HEK293T (cell line): ENCODE measurements around the gene BABAM1.

ENCODE experiments used
- CTCF ChIA-PET: fragments of 350-600 bp; formaldehyde crosslinking; extraction: SDS; loops from one replicate; lab custom pipeline; 2021; ENCODE audit warnings: antibody characterized with exemption, inconsistent platforms; lab: Yijun Ruan, JAX
- POLR2A ChIA-PET: fragments of 350-600 bp; formaldehyde crosslinking; extraction: SDS; loops from one replicate; lab custom pipeline; 2020; ENCODE audit warnings: antibody characterized with exemption, inconsistent platforms; lab: Yijun Ruan, JAX
- DNase-seq: peaks from one replicate; pipeline ENCODE4 v3.0.0; 2012; ENCODE audit warnings: mixed read lengths; ENCODE audit errors: extremely low spot score
- ARNT ChIP-seq: fragments of 450-650 bp; IDR thresholded peaks from 2 replicates; pipeline ENCODE4 v1.6.1; 2017; ENCODE audit warnings: mild to moderate bottlenecking
- BHLHE40 ChIP-seq: fragments of 450-650 bp; IDR thresholded peaks from 2 replicates; pipeline ENCODE4 v1.6.1; 2016; ENCODE audit warnings: mild to moderate bottlenecking, moderate library complexity, borderline replicate concordance
- CTBP1 ChIP-seq: fragments of 450-650 bp; IDR thresholded peaks from 2 replicates; pipeline ENCODE4 v1.6.1; 2016; ENCODE audit warnings: borderline replicate concordance
- ELF4 ChIP-seq: fragments of 450-650 bp; IDR thresholded peaks from 2 replicates; pipeline ENCODE4 v1.6.1; 2017; ENCODE audit warnings: antibody characterized with exemption
- FOXA1 ChIP-seq: fragments of 450-650 bp; IDR thresholded peaks from 2 replicates; pipeline ENCODE4 v1.6.1; 2016; ENCODE audit warnings: mild to moderate bottlenecking
- FOXK2 ChIP-seq: fragments of 450-650 bp; IDR thresholded peaks from 2 replicates; pipeline ENCODE4 v1.6.1; 2016; ENCODE audit warnings: mild to moderate bottlenecking
- FOXM1 ChIP-seq: fragments of 450-650 bp; IDR thresholded peaks from 2 replicates; pipeline ENCODE4 v1.6.1; 2017; ENCODE audit warnings: mild to moderate bottlenecking, borderline replicate concordance
- HDGF ChIP-seq: fragments of 450-650 bp; IDR thresholded peaks from 2 replicates; pipeline ENCODE4 v1.6.1; 2017; ENCODE audit warnings: antibody characterized with exemption, borderline replicate concordance
- L3MBTL2 ChIP-seq: fragments of 450-650 bp; conservative IDR thresholded peaks from 2 replicates; pipeline ENCODE4 v1.6.1; 2016; ENCODE audit warnings: mild to moderate bottlenecking
- LEF1 ChIP-seq: fragments of 450-650 bp; IDR thresholded peaks from 2 replicates; pipeline ENCODE4 v1.6.1; 2017; ENCODE audit warnings: mild to moderate bottlenecking, borderline replicate concordance
- NFRKB ChIP-seq: fragments of 450-650 bp; IDR thresholded peaks from 2 replicates; pipeline ENCODE4 v1.6.1; 2016; ENCODE audit warnings: mild to moderate bottlenecking, moderate library complexity
- SP1 ChIP-seq: fragments of 450-650 bp; IDR thresholded peaks from 2 replicates; pipeline ENCODE4 v1.6.1; 2017
- SUZ12 ChIP-seq: fragments of 450-650 bp; IDR thresholded peaks from 2 replicates; pipeline ENCODE4 v1.6.1; 2016; ENCODE audit warnings: mild to moderate bottlenecking
- TARDBP ChIP-seq: fragments of 450-650 bp; IDR thresholded peaks from 2 replicates; pipeline ENCODE4 v1.6.1; 2016
- ZNF384 ChIP-seq: fragments of 450-650 bp; IDR thresholded peaks from 2 replicates; pipeline ENCODE4 v1.6.1; 2016
- TF ChIP-seq, protein P1 (sequence below): fragments of 450-650 bp; IDR thresholded peaks from 2 replicates; pipeline ENCODE4 v1.6.1; 2016

The BABAM1 gene

DNA sequence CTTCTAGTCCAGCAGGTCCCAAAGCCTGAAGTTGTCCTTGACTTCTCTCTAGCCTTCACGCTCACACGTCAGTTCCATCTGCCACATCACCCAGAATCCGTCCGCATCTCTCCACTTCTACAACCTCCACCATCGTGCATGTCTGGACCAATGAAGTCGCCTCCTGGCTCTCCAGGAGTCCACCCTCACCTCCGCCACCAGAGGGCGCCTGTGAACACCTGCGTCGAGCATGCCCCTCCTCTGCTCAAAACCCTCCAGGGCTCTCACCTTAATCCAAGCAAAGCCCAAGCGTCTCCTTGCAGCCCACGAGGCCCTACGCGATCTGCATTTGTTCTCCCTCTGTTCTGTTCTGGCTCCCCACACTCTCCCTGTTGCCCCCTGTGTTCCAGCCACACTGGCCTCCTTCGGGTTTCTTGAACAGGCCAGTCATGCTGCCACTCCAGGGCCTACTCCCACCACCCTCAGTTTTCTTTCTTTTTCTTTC, 6.4 kb upstream of the BABAM1 start:
- TF ChIP-seq, protein P1, sequence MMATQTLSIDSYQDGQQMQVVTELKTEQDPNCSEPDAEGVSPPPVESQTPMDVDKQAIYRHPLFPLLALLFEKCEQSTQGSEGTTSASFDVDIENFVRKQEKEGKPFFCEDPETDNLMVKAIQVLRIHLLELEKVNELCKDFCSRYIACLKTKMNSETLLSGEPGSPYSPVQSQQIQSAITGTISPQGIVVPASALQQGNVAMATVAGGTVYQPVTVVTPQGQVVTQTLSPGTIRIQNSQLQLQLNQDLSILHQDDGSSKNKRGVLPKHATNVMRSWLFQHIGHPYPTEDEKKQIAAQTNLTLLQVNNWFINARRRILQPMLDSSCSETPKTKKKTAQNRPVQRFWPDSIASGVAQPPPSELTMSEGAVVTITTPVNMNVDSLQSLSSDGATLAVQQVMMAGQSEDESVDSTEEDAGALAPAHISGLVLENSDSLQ: no peak
- peak; percentile 57 for TF ChIP-seq L3MBTL2
- CTCF ChIA-PET: interaction anchor here (0.6 to 1.4 kb wide), 11 partner anchors 8 to 125 kb away, joined by 3 to 6 read pairs (median 4); partner anchors contain the start of gene ANO8
- POLR2A ChIA-PET: interaction anchor here (1.5 to 1.6 kb wide), 2 partner anchors 25 to 46 kb away, joined by 3 to 4 read pairs; partner anchors contain the start of gene USE1
- DNase-seq: peak; percentile 91

DNA sequence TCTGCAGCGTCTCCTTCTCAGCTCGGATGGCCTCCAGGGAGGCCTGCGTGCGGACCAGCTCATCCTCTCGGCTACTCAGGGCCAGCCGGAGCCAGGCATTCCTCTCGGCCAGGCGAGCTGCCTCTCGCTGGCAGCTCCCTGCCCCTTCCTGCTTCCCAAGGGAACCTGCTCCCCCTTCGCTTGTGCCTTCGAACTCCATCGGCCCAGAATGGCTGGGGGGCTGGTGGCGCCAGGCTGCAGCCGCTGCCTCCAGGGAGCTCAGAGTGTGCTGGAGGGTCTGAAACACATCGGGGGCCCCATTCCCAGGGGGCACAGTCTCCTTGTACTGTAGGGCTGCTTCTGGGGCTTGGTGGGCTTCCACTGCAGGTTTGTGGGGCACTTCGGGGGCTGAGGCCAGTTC, 4.7 kb upstream of the BABAM1 start:
- POLR2A ChIA-PET: no interaction called here
- no peak for DNase-seq
- CTCF ChIA-PET: interaction anchor here (0.6 kb wide), 1 partner anchor 19 kb away, joined by 3 read pairs; no protein-coding TSS in a partner anchor
- TF ChIP-seq SP1 (no peak), SUZ12 (no peak), TARDBP (no peak), NFRKB (no peak), HDGF (no peak), ARNT (no peak), ZNF384 (no peak), FOXM1 (no peak), CTBP1 (no peak), L3MBTL2 (no peak), FOXK2 (no peak)

DNA sequence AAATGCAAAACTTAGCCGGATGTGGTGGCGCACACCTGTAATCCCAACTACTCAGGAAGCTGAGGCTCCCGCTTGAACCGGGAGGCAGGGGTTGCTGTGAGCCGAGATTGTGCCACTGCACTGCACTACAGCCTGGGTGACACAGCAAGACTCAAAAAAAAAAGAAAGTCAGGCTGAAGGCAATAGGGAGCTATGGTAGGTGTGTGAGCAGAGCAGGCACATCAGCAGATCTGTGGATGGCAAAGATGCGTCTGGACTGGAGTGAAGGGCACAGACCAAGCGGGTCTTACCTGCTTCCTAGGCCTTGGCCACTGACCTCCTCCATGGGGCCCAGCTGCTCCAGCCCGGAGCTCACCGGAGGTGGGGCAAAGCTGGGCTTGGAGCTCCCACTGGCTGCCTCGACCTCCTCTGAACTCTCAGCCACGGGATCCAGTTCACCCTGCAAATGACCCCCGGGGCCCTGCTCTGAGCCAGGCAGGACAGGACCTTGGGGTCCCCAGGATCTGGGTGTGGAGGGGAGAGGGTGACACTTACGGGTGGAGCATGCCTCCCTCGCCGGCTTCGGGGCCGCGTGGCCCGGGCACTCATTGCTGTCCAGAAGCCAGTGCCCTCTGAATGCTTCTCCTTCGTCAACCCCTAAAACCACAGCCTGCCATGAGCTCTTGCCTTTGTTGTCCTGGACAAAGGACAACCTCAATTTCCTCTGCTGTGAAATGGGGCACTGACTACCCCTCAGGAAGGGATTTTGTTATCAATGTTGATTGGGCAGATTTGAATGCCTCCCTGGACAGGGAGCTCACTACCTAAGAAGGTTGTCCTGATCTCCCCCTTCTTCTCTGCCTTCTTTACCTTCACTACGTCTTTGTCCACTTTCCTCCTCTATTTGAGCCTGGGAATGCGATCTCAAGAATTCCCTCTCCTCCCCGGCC, 3.3 kb upstream of the BABAM1 start:
- POLR2A ChIA-PET: interaction anchor here (0.9 kb wide), 1 partner anchor 49 kb away, joined by 3 read pairs; the partner anchor contains the start of gene USE1
- CTCF ChIA-PET: interaction anchor here (1.0 kb wide), 1 partner anchor 363 kb away, joined by 3 read pairs; no protein-coding TSS in a partner anchor
- no peak for TF ChIP-seq NFRKB
- no peak for TF ChIP-seq L3MBTL2
- TF ChIP-seq ARNT: no peak
- no peak for TF ChIP-seq HDGF
- TF ChIP-seq FOXK2: no peak
- TF ChIP-seq ELF4: no peak
- no peak for TF ChIP-seq LEF1
- no peak for TF ChIP-seq SP1
- no peak for TF ChIP-seq TARDBP
- TF ChIP-seq, protein P1: no peak
- TF ChIP-seq ZNF384: no peak
- TF ChIP-seq FOXM1: no peak
- no peak for DNase-seq

DNA sequence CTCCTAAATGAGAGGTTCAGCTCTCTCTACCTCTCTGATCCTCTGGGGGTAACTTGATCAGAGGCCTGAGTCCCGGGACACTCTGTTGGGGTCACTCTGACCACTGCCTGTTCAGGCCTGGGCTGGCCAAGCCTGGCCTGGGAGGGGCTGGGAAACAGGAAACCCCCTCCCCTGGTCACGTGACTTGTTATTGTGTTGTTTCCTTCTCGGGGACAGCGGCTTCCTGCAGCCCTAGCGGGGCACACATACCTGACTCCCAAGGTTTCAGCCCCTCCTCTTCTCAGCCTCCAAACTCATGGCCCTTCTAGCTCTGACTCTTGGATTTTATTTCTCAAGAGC, 2.6 kb upstream of the BABAM1 start, which contains the start of gene USHBP1:
Gene USHBP1, minus strand, starts transcription at position 105 of the 339 bp plus-strand sequence. CDS start 446 bp downstream, outside the sequence.
- TF ChIP-seq NFRKB: no peak
- no peak for TF ChIP-seq FOXA1
- no peak for TF ChIP-seq ELF4
- TF ChIP-seq SP1: no peak
- TF ChIP-seq SUZ12: no peak
- TF ChIP-seq, protein P1: no peak
- no peak for TF ChIP-seq L3MBTL2
- TF ChIP-seq BHLHE40: no peak
- ChIA-PET CTCF (interaction anchor here (1.0 kb wide), 1 partner anchor 364 kb away, joined by 3 read pairs; no protein-coding TSS in a partner anchor), POLR2A (no interaction called here)
- DNase-seq: no peak

DNA sequence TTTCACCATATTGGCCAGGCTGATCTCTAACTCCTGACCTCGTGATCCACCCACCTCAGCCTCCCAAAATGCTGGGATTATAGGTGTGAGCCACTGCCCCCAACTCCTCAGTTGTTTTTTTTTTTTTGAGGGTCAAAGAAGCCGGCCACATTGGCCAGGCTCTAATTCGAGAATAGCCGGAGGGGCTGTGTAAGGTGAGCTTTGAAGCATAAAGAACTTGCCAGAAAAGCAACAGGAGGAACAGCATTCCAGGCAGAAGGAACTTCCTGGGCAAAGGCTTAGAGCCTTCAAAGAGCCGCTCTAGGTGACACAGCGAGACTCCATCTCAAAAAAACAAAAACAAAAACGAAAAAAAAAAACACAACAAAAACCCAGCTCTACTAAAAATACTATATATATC, 1.2 kb upstream of the BABAM1 start:
- CTCF ChIA-PET: interaction anchor here (1.0 to 1.4 kb wide), 3 partner anchors 17 to 23 kb away, joined by 5 to 7 read pairs (median 5); no protein-coding TSS in a partner anchor
- no peak for TF ChIP-seq BHLHE40
- TF ChIP-seq LEF1: no peak
- TF ChIP-seq CTBP1: no peak
- no peak for TF ChIP-seq ZNF384
- TF ChIP-seq L3MBTL2: no peak
- TF ChIP-seq FOXK2: no peak
- TF ChIP-seq SUZ12: no peak
- no peak for TF ChIP-seq ELF4
- TF ChIP-seq, protein P1: no peak
- no peak for TF ChIP-seq FOXM1
- no peak for TF ChIP-seq FOXA1
- DNase-seq: no peak
- POLR2A ChIA-PET: interaction anchor here (1.2 to 2.8 kb wide), 3 partner anchors 17 to 154 kb away, joined by 3 to 12 read pairs (median 4); partner anchors contain the start of genes MVB12A and USE1
